Measurements from ENCODE around the gene CLCN6.

CLCN6 gene

DNA sequence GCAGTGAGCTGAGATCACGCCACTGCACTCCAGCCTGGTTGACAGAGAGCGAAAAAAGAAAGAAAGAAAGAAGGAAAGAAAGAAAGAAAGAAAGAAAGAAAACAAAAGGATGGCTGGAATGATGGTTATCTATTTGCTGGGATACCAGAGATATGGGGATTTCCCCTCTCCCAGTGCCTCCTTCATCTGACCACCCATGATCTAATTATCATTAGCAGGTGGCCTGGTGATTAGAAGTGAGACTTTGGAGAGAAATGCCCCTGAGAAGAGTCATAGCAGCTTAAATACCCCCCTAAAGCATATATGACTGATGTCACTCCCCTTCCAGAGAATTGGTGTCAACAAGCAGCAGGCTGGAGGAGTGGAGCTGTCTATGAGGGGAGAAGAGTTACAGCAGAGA, 54.1 kb downstream of the CLCN6 start:
- TF ChIP-seq, protein P1, sequence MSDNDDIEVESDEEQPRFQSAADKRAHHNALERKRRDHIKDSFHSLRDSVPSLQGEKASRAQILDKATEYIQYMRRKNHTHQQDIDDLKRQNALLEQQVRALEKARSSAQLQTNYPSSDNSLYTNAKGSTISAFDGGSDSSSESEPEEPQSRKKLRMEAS (IDR thresholded peaks at IDR 0.05; ENCODE audit: low read depth, low read length) = no peak
- no peak for TF ChIP-seq MYC (IDR thresholded peaks at IDR 0.05; ENCODE audit: low read depth, low read length)
- TF ChIP-seq, protein P2, sequence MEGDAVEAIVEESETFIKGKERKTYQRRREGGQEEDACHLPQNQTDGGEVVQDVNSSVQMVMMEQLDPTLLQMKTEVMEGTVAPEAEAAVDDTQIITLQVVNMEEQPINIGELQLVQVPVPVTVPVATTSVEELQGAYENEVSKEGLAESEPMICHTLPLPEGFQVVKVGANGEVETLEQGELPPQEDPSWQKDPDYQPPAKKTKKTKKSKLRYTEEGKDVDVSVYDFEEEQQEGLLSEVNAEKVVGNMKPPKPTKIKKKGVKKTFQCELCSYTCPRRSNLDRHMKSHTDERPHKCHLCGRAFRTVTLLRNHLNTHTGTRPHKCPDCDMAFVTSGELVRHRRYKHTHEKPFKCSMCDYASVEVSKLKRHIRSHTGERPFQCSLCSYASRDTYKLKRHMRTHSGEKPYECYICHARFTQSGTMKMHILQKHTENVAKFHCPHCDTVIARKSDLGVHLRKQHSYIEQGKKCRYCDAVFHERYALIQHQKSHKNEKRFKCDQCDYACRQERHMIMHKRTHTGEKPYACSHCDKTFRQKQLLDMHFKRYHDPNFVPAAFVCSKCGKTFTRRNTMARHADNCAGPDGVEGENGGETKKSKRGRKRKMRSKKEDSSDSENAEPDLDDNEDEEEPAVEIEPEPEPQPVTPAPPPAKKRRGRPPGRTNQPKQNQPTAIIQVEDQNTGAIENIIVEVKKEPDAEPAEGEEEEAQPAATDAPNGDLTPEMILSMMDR (IDR thresholded peaks at IDR 0.05; ENCODE audit: low read depth, low read length) = no peak
- TF ChIP-seq POLR2A (IDR thresholded peaks at IDR 0.05; ENCODE audit: extremely low read depth, insufficient read length) = no peak
- DNase-seq (ENCODE audit: low read depth) = no peak
- H3K4me3 ChIP-seq (ENCODE audit: low read depth, low read length) = no peak overlapping the region

DNA sequence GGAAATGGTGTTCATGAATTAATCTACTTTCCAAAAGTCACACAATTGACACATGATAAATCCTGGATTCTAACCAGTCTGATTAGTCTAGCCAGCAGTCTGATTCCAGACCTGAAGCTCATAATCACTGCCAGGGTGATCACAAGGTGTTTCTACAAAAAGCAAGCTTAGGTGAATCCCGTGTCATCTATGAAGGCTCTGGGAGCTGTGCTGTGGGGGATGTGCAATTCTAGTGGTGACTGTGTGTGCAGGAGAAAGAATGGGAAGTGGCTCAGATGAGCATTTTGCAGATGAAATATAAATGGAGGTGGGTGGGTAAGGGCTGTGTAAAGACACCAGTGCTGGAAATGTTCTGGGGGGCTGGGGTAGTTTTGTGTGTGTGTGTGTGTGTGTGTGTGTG, 54.6 kb downstream of the CLCN6 start:
- no peak overlapping the region for H3K4me3 ChIP-seq (ENCODE audit: low read depth, low read length)
- no peak for DNase-seq (ENCODE audit: low read depth)
- TF ChIP-seq, protein P1 (IDR thresholded peaks at IDR 0.05; ENCODE audit: low read depth, low read length) = no peak
- TF ChIP-seq MYC (IDR thresholded peaks at IDR 0.05; ENCODE audit: low read depth, low read length) = no peak
- TF ChIP-seq, protein P2 (IDR thresholded peaks at IDR 0.05; ENCODE audit: low read depth, low read length) = no peak
- no peak for TF ChIP-seq POLR2A (IDR thresholded peaks at IDR 0.05; ENCODE audit: extremely low read depth, insufficient read length)

DNA sequence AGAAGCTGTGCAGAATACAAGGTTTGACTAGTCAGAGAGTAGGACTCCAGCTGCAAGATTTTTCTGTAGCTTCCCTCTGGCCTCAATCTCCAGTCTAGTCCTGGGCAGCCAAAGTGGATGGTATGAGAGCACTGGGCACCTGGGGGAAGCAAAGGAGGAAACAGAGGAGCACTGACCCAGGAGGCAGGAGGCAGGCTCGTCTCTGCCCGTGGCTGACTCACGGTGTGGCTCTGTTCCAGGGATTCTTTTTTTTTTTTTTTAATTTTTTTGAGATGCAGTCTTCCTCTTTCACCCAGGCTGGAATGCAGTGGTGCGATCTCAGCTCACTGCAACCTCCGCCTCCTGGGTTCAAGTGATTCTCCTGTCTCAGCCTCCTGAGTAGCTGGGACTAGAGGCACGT, 56.9 kb downstream of the CLCN6 start:
- no peak for DNase-seq (ENCODE audit: low read depth)
- no peak overlapping the region for H3K4me3 ChIP-seq (ENCODE audit: low read depth, low read length)
- TF ChIP-seq, protein P2 (IDR thresholded peaks at IDR 0.05; ENCODE audit: low read depth, low read length) = no peak
- no peak for TF ChIP-seq POLR2A (IDR thresholded peaks at IDR 0.05; ENCODE audit: extremely low read depth, insufficient read length)
- TF ChIP-seq, protein P1 (IDR thresholded peaks at IDR 0.05; ENCODE audit: low read depth, low read length) = no peak
- TF ChIP-seq MYC (IDR thresholded peaks at IDR 0.05; ENCODE audit: low read depth, low read length) = no peak

DNA sequence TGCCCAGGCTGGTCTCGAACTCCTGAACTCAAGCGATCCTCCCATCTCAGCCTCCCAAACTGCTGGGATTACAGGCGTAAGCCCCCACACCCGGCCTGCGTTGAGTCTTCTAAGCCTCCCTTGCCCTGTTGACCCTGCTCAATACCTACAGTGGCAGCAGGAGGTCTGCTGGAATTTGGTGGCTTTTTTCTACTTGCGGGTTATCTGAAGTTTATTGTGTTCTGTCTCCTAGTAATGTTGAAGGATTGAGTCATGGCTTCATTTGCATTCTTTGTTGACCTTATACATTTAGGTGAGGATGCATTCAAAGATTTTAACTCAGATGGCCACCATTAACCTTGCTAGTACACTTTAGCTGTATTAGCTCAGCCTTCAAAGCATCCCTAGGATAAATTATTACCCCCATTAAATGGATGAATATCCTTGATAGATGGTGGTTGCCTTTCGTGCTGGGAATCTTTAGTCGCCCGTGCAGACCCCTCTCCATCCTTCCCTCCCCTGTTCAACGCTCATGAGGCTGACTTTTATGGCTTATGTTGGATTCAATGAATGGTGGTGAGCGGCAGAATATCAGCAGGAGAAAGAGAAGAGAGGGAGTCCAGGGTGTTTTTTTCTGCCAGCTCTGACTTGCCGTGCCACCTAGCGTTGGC, 62.5 kb downstream of the CLCN6 start:
- no peak for TF ChIP-seq MYC (IDR thresholded peaks at IDR 0.05; ENCODE audit: low read depth, low read length)
- TF ChIP-seq, protein P2 (IDR thresholded peaks at IDR 0.05; ENCODE audit: low read depth, low read length) = no peak
- no peak for DNase-seq (ENCODE audit: low read depth)
- no peak overlapping the region for H3K4me3 ChIP-seq (ENCODE audit: low read depth, low read length)

DNA sequence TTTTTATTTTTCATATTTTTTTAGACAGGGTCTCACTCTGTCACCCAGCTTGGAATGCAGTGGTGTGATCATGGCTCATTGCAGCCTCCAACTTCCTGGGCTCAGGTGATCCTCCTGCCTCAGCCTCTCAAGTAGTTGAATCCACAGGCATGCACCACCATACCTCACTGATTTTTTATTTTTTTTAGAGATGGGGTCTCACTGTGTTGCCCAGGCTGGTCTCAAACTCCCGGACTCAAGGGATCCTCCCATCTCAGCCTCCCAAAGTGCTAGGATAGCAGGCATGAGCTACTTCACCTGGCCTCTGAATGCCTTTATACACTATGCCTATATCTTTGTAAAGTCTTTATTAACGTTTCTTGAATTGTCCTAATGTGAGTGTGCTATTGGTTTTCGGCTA, 63.1 kb downstream of the CLCN6 start:
- no peak overlapping the region for H3K4me3 ChIP-seq (ENCODE audit: low read depth, low read length)
- TF ChIP-seq, protein P2 (IDR thresholded peaks at IDR 0.05; ENCODE audit: low read depth, low read length) = no peak
- TF ChIP-seq POLR2A (IDR thresholded peaks at IDR 0.05; ENCODE audit: extremely low read depth, insufficient read length) = no peak
- no peak for TF ChIP-seq MYC (IDR thresholded peaks at IDR 0.05; ENCODE audit: low read depth, low read length)
- TF ChIP-seq, protein P1 (IDR thresholded peaks at IDR 0.05; ENCODE audit: low read depth, low read length) = no peak
- DNase-seq (ENCODE audit: low read depth) = no peak

All from NB4 (cell line).